DOHH2 (cell line): ENCODE measurements around the gene TBC1D10B.
"Not testable (repeated sequence)": the region's sequence is repeated elsewhere in the genome, so short reads cannot be mapped to it uniquely, and the experiment has no call there.

Experiments used
- H3F3A ChIP-seq: fragments of 200-600 bp; sonication (generic), shearing (Covaris generic); 2 replicates; pipeline ENCODE4 v1.6.0; 2016; ENCODE audit warnings: antibody characterized with exemption, mild to moderate bottlenecking; ENCODE audit not compliant: control insufficient read depth, insufficient read depth
- H3K27ac ChIP-seq: fragments of 200-600 bp; sonication (generic); 2 replicates; pipeline ENCODE4 v1.5.1; 2014; ENCODE audit warnings: low read depth, mild to moderate bottlenecking, low read length, moderate library complexity
- H3K27me3 ChIP-seq: fragments of 200-600 bp; sonication (generic); 2 replicates; pipeline ENCODE4 v1.6.1; 2014; ENCODE audit warnings: mild to moderate bottlenecking, low read length, mixed read lengths; ENCODE audit not compliant: control insufficient read depth
- H3K36me3 ChIP-seq: fragments of 200-600 bp; sonication (generic); 2 replicates; pipeline ENCODE4 v1.6.1; 2014; ENCODE audit warnings: mild to moderate bottlenecking, low read length, moderate library complexity, mixed read lengths; ENCODE audit not compliant: control insufficient read depth
- H3K4me1 ChIP-seq: fragments of 200-600 bp; sonication (generic); 2 replicates; pipeline ENCODE4 v1.6.1; 2014; ENCODE audit warnings: mild to moderate bottlenecking, low read length, mixed read lengths; ENCODE audit not compliant: control insufficient read depth
- H3K4me2 ChIP-seq: fragments of 200-600 bp; sonication (generic); 2 replicates; pipeline ENCODE4 v1.6.0; 2014; ENCODE audit warnings: mild to moderate bottlenecking, low read length, moderate library complexity
- H3K4me3 ChIP-seq: fragments of 200-600 bp; sonication (generic); 2 replicates; pipeline ENCODE4 v1.5.1; 2014; ENCODE audit warnings: mild to moderate bottlenecking, low read length, mixed read lengths
- H3K79me2 ChIP-seq: fragments of 200-600 bp; sonication (generic); 2 replicates; pipeline ENCODE4 v1.6.1; 2014; ENCODE audit warnings: mild to moderate bottlenecking, low read length, mixed read lengths; ENCODE audit not compliant: control insufficient read depth
- H3K9me2 ChIP-seq: fragments of 200-600 bp; sonication (generic); replicated peaks from 2 replicates; pipeline ENCODE4 v1.6.1; 2014; ENCODE audit warnings: mild to moderate bottlenecking, low read length, mixed read lengths; ENCODE audit not compliant: control insufficient read depth
- H3K9me3 ChIP-seq: fragments of 200-600 bp; sonication (generic); 2 replicates; pipeline ENCODE4 v1.6.1; 2014; ENCODE audit warnings: antibody characterized with exemption, low read length, mixed read lengths; ENCODE audit not compliant: control insufficient read depth, insufficient read depth
- H4K20me1 ChIP-seq: fragments of 200-600 bp; sonication (generic); 2 replicates; pipeline ENCODE4 v1.6.0; 2014; ENCODE audit warnings: low read depth, mild to moderate bottlenecking, antibody characterized with exemption, low read length, moderate library complexity; ENCODE audit not compliant: control insufficient read depth, insufficient read depth
- EZH2phosphoT487 ChIP-seq: fragments of 200-600 bp; sonication (generic); IDR thresholded peaks from 2 replicates; pipeline ENCODE4 v1.6.1; 2017; ENCODE audit warnings: borderline replicate concordance, mild to moderate bottlenecking, antibody characterized with exemption, low read length, moderate library complexity, mixed read lengths
- TF ChIP-seq, protein P1 (sequence below): fragments of 200-600 bp; sonication (generic); IDR thresholded peaks from one replicate; pipeline ENCODE4 v1.5.1; 2014; ENCODE audit warnings: antibody characterized with exemption, mild to moderate bottlenecking, low read depth, low read length; ENCODE audit not compliant: poor library complexity, severe bottlenecking

Gene TBC1D10B

DNA sequence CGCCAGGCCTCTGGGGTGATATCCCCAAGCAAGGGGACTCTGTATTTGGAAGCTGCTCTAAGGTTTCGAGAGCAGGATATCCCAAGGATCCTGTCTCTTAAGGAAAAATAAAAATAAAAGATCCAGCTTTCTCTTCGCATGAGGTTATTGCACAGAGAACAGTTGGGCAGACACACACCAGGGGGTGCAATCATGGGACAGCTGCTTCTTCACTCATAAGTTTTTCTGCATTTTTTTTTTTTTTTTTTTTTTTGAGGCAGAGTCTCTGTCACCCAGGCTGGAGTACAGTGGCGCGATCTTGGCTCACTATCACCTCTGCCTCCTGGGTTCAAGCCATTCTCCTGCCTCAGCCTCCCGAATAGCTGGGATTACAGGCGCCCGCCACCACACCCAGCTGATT, 28.3 kb downstream of the TBC1D10B start:
- not testable (repeated sequence) for H3K9me2 ChIP-seq, H3F3A ChIP-seq, H3K27me3 ChIP-seq, H3K36me3 ChIP-seq, H4K20me1 ChIP-seq, H3K9me3 ChIP-seq
- Histone ChIP-seq H3K4me1 (peaks cover 39% of the 10 kb centered on the region), H3K79me2 (peaks cover 19% of the 10 kb centered on the region), H3K4me2 (peak overlapping the region; percentile 80), H3K27ac (peak overlapping the region; percentile 69), H3K4me3 (peak overlapping the region; percentile 72)
- TF ChIP-seq, protein P1, sequence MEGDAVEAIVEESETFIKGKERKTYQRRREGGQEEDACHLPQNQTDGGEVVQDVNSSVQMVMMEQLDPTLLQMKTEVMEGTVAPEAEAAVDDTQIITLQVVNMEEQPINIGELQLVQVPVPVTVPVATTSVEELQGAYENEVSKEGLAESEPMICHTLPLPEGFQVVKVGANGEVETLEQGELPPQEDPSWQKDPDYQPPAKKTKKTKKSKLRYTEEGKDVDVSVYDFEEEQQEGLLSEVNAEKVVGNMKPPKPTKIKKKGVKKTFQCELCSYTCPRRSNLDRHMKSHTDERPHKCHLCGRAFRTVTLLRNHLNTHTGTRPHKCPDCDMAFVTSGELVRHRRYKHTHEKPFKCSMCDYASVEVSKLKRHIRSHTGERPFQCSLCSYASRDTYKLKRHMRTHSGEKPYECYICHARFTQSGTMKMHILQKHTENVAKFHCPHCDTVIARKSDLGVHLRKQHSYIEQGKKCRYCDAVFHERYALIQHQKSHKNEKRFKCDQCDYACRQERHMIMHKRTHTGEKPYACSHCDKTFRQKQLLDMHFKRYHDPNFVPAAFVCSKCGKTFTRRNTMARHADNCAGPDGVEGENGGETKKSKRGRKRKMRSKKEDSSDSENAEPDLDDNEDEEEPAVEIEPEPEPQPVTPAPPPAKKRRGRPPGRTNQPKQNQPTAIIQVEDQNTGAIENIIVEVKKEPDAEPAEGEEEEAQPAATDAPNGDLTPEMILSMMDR = peak; percentile 28

DNA sequence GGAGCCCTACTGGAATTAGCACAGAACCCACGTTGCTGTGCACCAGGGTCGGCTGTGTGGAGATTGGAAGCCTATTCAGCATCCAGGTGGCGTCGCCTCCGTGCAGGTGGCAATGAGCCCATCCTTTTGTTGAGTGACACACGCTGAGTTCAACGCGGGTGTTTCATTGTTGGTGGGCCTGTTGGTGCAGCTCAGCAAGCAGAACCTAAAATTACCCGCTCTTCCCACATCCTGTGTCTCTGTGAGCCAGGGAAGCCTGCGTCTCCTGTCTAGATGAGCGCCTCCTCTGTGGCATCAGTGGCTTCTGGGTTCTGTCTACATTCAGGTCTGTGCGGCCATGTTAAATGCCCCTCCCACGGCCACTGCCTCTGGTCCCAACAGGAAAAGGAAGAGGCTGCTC, 29.7 kb downstream of the TBC1D10B start:
- peaks cover 4% of the 10 kb centered on the region for H3F3A ChIP-seq
- no peak overlapping the region for H3K27ac ChIP-seq
- TF ChIP-seq, protein P1 = no peak
- no peak for TF ChIP-seq EZH2phosphoT487
- H4K20me1 ChIP-seq = no peaks in the 10 kb centered on the region
- no peaks in the 10 kb centered on the region for H3K9me2 ChIP-seq
- H3K4me1 ChIP-seq = peaks cover 46% of the 10 kb centered on the region
- no peaks in the 10 kb centered on the region for H3K27me3 ChIP-seq
- H3K36me3 ChIP-seq = peaks cover 2% of the 10 kb centered on the region; the same call in 1 of the 2 replicates
- no peaks in the 10 kb centered on the region for H3K9me3 ChIP-seq
- H3K4me3 ChIP-seq = no peak overlapping the region
- H3K4me2 ChIP-seq = no peak overlapping the region
- peaks cover 24% of the 10 kb centered on the region for H3K79me2 ChIP-seq

DNA sequence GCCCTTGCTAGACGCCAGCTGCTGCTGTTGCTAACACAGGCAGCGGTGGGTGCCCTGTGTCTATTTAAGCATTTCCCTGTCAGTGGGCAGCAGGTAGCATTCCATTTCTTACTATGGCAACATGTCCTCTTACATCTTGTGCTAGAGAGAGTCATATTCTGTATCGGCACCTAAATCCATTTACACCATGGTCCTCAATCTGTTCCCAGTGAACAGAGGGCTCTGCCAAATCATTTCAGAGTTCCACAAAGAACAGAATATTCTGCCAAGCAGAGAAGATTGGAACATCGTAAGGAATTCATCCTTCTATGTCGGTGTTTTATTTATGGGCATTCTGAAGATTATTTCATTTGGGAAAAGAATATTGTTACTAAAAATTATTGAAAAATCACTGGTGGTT, 31.6 kb downstream of the TBC1D10B start:
- H3F3A ChIP-seq, H3K4me3 ChIP-seq, H3K4me2 ChIP-seq, H3K27ac ChIP-seq, H3K9me3 ChIP-seq, H3K9me2 ChIP-seq, H3K36me3 ChIP-seq, H4K20me1 ChIP-seq, H3K27me3 ChIP-seq: not testable (repeated sequence)
- Histone ChIP-seq H3K4me1 (peaks cover 40% of the 10 kb centered on the region), H3K79me2 (peaks cover 34% of the 10 kb centered on the region)

DNA sequence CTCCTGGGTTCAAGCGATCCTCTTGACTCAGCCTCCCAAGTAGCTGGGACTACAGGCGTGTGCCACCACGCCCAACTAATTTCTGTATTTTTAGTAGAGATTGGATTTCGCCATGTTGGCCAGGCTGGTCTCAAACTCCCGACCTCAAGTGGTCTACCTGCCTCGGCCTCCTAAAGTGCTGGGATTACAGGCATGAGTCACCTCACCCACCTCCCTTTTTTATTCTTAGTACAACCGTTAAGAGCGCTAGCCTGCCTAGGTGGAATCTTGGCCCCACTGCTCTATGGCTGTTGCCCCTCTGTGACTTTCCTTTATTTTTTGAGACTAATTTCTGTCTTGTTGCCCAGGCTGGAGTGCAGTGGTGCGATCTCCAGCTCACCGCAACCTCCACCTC, 32.3 kb downstream of the TBC1D10B start:
- H3K9me2 ChIP-seq, H3K4me3 ChIP-seq, H3K36me3 ChIP-seq, H3K27ac ChIP-seq, H3K4me2 ChIP-seq, H3K27me3 ChIP-seq, H3F3A ChIP-seq, H3K9me3 ChIP-seq, H4K20me1 ChIP-seq: not testable (repeated sequence)
- Histone ChIP-seq H3K79me2 (peaks cover 38% of the 10 kb centered on the region), H3K4me1 (peaks cover 33% of the 10 kb centered on the region)
